HCT116 (cell line): ENCODE data around the gene GIPC3. TPM values are rescaled to one million over a fixed set of nuclear protein-coding genes. Genes with fewer than 3 reads are reported as not detected.

Source experiments
- ATAC-seq: fragments of 200-7000 bp; cut with Tn5 transposase; 2 replicates; pipeline ENCODE4 v1.9.1; 2020; ENCODE audit warnings: mild to moderate bottlenecking, moderate library complexity
- BruUV-seq: library from RNA; stranded (reverse); fragments of 400-500 nt; replicated peaks from 2 replicates; lab custom pipeline; 2021; lab: Mats Ljungman, UMichigan
- CTCF ChIA-PET: fragments of 300-600 bp; sonication (Branson Sonifier 250); formaldehyde crosslinking; loops from one replicate; lab custom pipeline; 2021; ENCODE audit warnings: antibody characterized with exemption; lab: Charles Lee
- POLR2A ChIA-PET: fragments of 300-600, 350-600 bp; sonication (Branson Sonifier 250); formaldehyde crosslinking; loops from one replicate; lab custom pipeline; 2021; ENCODE audit warnings: antibody characterized with exemption; lab: Charles Lee
- RAD21 ChIA-PET, 2 experiments: fragments of 300-600 bp; sonication (Branson Sonifier 250); formaldehyde crosslinking; loops; one replicate each; lab custom pipeline; 2023; ENCODE audit warnings: low total read pairs in 2 of 2; ENCODE audit not compliant: uncharacterized antibody in 2 of 2, unreplicated experiment in 2 of 2, low non-redundant PET in 1 of 2; lab: Charles Lee
- DNase-seq: peaks from one replicate; pipeline ENCODE4 v3.0.0-alpha.2; 2010; ENCODE audit warnings: low read depth, low spot score
- H2AFZ ChIP-seq: fragments of 200-600 bp; shearing (Covaris generic), sonication (generic); 2 replicates; pipeline ENCODE4 v1.6.1; 2017; ENCODE audit warnings: low read depth, mixed run types, mixed read lengths, antibody characterized with exemption, low read length; ENCODE audit not compliant: poor library complexity, severe bottlenecking
- H3K27ac ChIP-seq: 2 replicates; pipeline ENCODE4 v1.5.1; 2012; ENCODE audit warnings: low read depth, low read length
- H3K27me3 ChIP-seq: fragments of 200-600 bp; sonication (generic); 2 replicates; pipeline ENCODE4 v1.6.1; 2016; ENCODE audit warnings: mixed run types, low read length, mixed read lengths; ENCODE audit not compliant: insufficient read depth
- H3K36me3 ChIP-seq, 2 experiments: fragments of 200-500 bp in 1 of 2; fragments of 200-600 bp in 1 of 2; sonication (Bioruptor generic) in 1 of 2; sonication (generic) in 1 of 2; 2 replicates each; pipeline versions ENCODE4 v1.5.1 to v1.6.1; 2014 to 2016; ENCODE audit warnings: low read length in 2 of 2, inconsistent platforms in 1 of 2, mixed read lengths in 1 of 2, mixed run types in 1 of 2; ENCODE audit not compliant: insufficient read depth in 2 of 2, control insufficient read depth in 1 of 2
- H3K4me1 ChIP-seq, 2 experiments: fragments of 200-600 bp in 1 of 2; sonication (generic) in 1 of 2; 2 replicates each; pipeline versions ENCODE4 v1.5.1 to v1.6.1; 2012 to 2017; ENCODE audit warnings: low read length in 2 of 2, inconsistent platforms in 1 of 2, mild to moderate bottlenecking in 1 of 2, mixed read lengths in 1 of 2, mixed run types in 1 of 2, moderate library complexity in 1 of 2; ENCODE audit not compliant: insufficient read depth in 2 of 2, control insufficient read depth in 1 of 2
- H3K4me2 ChIP-seq: fragments of 200-600 bp; sonication (generic); 2 replicates; pipeline ENCODE4 v1.6.1; 2017; ENCODE audit warnings: mixed run types, low read length, mixed read lengths
- H3K4me3 ChIP-seq, 2 experiments: fragments of 200-600 bp in 1 of 2; sonication (generic) in 1 of 2; replicated peaks in 1 of 2; 2 replicates each; pipeline ENCODE4 v1.5.1; 2011 to 2016; ENCODE audit warnings: low read length in 2 of 2, control low read depth in 1 of 2, low read depth in 1 of 2, mild to moderate bottlenecking in 1 of 2, mixed read lengths in 1 of 2, mixed run types in 1 of 2
- H3K79me2 ChIP-seq: fragments of 200-600 bp; sonication (generic); 2 replicates; pipeline ENCODE4 v1.6.1; 2017; ENCODE audit warnings: mild to moderate bottlenecking, mixed run types, low read length, moderate library complexity, mixed read lengths; ENCODE audit not compliant: insufficient read depth
- H3K9ac ChIP-seq: fragments of 200-600 bp; sonication (generic); 2 replicates; pipeline ENCODE4 v1.6.1; 2016; ENCODE audit warnings: low read length, mixed read lengths
- H3K9me2 ChIP-seq: fragments of 200-600 bp; sonication (generic), shearing (Covaris generic); 2 replicates; pipeline ENCODE4 v1.6.1; 2017; ENCODE audit warnings: mixed run types, mild to moderate bottlenecking, moderate library complexity; ENCODE audit not compliant: insufficient read depth
- H3K9me3 ChIP-seq, 2 experiments: fragments of 200-500 bp in 1 of 2; fragments of 200-600 bp in 1 of 2; sonication (Bioruptor generic) in 1 of 2; sonication (generic) in 1 of 2; 2 replicates each; pipeline ENCODE4 v1.6.1; 2014 to 2017; ENCODE audit warnings: low read length in 2 of 2, mixed read lengths in 2 of 2, inconsistent platforms in 1 of 2, low read depth in 1 of 2, mild to moderate bottlenecking in 1 of 2, mixed run types in 1 of 2, moderate library complexity in 1 of 2; ENCODE audit not compliant: control insufficient read depth in 1 of 2, insufficient read depth in 1 of 2
- H4K20me1 ChIP-seq: fragments of 200-600 bp; sonication (generic), shearing (Covaris generic); 2 replicates; pipeline ENCODE4 v1.6.1; 2017; ENCODE audit warnings: mixed run types, mild to moderate bottlenecking, moderate library complexity; ENCODE audit not compliant: insufficient read depth
- CTCF ChIP-seq, 3 experiments: fragments of 200-600 bp in 1 of 3; sonication (generic) in 1 of 3; IDR thresholded peaks in 2 of 3; conservative IDR thresholded peaks in 1 of 3; 2 replicates each; pipeline ENCODE4 v1.5.1; 2012 to 2017; ENCODE audit warnings: low read depth in 2 of 3, low read length in 2 of 3, antibody characterized with exemption in 1 of 3, borderline replicate concordance in 1 of 3, control low read depth in 1 of 3, mild to moderate bottlenecking in 1 of 3, mixed read lengths in 1 of 3, mixed run types in 1 of 3, moderate library complexity in 1 of 3; ENCODE audit not compliant: insufficient read depth in 1 of 3
- EGR1 ChIP-seq: IDR thresholded peaks from 2 replicates; pipeline ENCODE4 v1.6.1; 2012; ENCODE audit warnings: low read depth
- MAX ChIP-seq: IDR thresholded peaks from 2 replicates; pipeline ENCODE4 v1.6.1; 2012
- SIN3A ChIP-seq: IDR thresholded peaks from 2 replicates; pipeline ENCODE4 v1.6.1; 2012; ENCODE audit warnings: low read depth
- TCF7L2 ChIP-seq: IDR thresholded peaks from 2 replicates; pipeline ENCODE4 v1.7.0; 2011; ENCODE audit warnings: borderline replicate concordance, inconsistent platforms; ENCODE audit not compliant: insufficient read depth, insufficient read length; ENCODE audit errors: extremely low read depth
- ZBTB33 ChIP-seq: IDR thresholded peaks from 2 replicates; pipeline ENCODE4 v1.6.1; 2011; ENCODE audit warnings: mild to moderate bottlenecking, low read length, moderate library complexity; ENCODE audit not compliant: insufficient replicate concordance; ENCODE audit errors: extremely low read depth
- intact Hi-C: fragments of 100-400 bp; cut with micrococcal nuclease; formaldehyde crosslinking; loops from 2 replicates; pipeline ENCODE4 v1.10.0; 2022
- total RNA-seq: library from RNA; stranded (reverse); gene quantifications from one replicate; pipeline ENCODE4 v1.2.1, GENCODE V29; 2021; ENCODE audit not compliant: unreplicated experiment

GIPC3 gene
- total RNA-seq, 1 experiment from 2014 or later, result not detected

- H3K4me3 ChIP-seq, result peak overlapping the region; percentile 64 to 67
- peak; percentile 15 for TF ChIP-seq ZBTB33
- no peak for TF ChIP-seq CTCF (IDR thresholded peaks at IDR 0.05 in 2 of 3, conservative IDR thresholded peaks at IDR 0.05 in 1 of 3; ENCODE audit: borderline replicate concordance in 1 of 3, insufficient read depth in 1 of 3, low read depth in 2 of 3, low read length in 2 of 3)
- peak; percentile 65; the same call in 1 of the 2 replicates for TF ChIP-seq SIN3A
- no peak for TF ChIP-seq EGR1
- TF ChIP-seq TCF7L2, result peak; percentile 47
- TF ChIP-seq MAX, result peak; percentile 78; the same call in 1 of the 2 replicates
- no peaks in the 10 kb centered on the region for H3K9me2 ChIP-seq
- ChIA-PET RAD21 (no interaction called here), CTCF (no interaction called here), POLR2A (no interaction called here)
- H3K9ac ChIP-seq, result peak overlapping the region; percentile 67
- no peak overlapping the region for H2AFZ ChIP-seq
- peaks cover 13 to 28% of the 10 kb centered on the region in 2 experiments for H3K4me1 ChIP-seq
- H3K4me2 ChIP-seq, result peak overlapping the region; percentile 83
- no peaks in the 10 kb centered on the region for H4K20me1 ChIP-seq
- ATAC-seq, result peak; percentile 82
- intact Hi-C loops, result no loop called here
- H3K79me2 ChIP-seq, result no peaks in the 10 kb centered on the region
- no peaks in the 10 kb centered on the region for H3K27me3 ChIP-seq
- H3K27ac ChIP-seq, result peak overlapping the region; percentile 79; the same call in 1 of the 2 replicates
- no TSS peak for BruUV-seq
- DNase-seq, result peak; percentile 10
- no peaks in the 10 kb centered on the region; a peak in 1 of 4 replicates for H3K36me3 ChIP-seq
- H3K9me3 ChIP-seq, result no peaks in the 10 kb centered on the region
These were observed 21.0 kb downstream of the GIPC3 start for GRCh38 chr19:3606174-3606689.
